ENCODE results near the gene CYB561A3.

CYB561A3 gene

DNA sequence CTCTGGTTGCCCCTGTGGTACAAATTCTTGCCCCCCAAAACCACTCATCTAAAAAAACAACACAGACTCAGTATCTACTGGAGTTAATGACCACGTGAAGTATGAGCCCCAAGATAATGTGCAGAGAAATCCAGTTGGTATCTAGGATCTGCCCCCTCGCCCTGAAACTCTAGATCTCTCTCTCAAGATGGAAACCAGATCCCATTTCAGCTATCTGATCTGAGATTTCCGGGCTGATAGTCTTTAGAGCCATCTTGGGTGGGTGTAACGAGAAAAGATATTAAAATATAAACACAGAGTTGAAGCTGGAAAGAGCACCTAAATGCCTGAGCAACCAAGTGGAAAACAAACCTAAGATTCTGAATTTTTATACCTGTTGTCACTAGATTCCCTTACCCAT is 52.5 kb downstream of the CYB561A3 start:
- no peak for TF ChIP-seq CTCF (IDR thresholded peaks at IDR 0.05; ENCODE audit: control extremely low read depth, extremely low read depth, low read depth, missing control alignments)
- POLR2A ChIA-PET: no interaction called here
- no peak for DNase-seq (ENCODE audit: extremely low spot score)
- CTCF ChIA-PET: interaction anchor here (1.0 to 5.3 kb wide), 5 partner anchors 10 to 117 kb away, joined by 3 to 23 read pairs (median 5); no protein-coding TSS in a partner anchor

DNA sequence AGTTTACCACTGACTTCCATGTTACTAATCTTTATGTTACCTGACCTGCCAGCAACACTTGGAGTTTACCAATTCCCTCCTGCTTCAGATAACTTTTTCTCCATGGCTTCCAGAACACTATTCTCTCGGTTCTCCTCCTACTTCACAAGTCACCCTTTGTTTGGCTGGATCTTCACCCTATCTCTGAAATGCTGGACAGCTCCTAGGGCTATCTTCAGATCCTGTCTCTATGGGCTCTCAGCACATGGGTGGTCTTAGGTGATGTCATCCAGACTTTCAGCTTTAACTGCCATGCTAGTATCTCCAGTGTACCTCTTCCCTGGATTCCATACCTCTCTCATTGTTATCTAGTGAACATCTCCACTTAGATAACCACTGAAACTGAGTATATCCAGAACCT is 54.3 kb downstream of the CYB561A3 start:
- DNase-seq (ENCODE audit: extremely low spot score): no peak
- TF ChIP-seq CTCF (IDR thresholded peaks at IDR 0.05; ENCODE audit: control extremely low read depth, extremely low read depth, low read depth, missing control alignments): no peak
- ChIA-PET POLR2A (no interaction called here), CTCF (interaction anchor here (1.0 to 2.5 kb wide), 4 partner anchors 9 to 78 kb away, joined by 3 to 10 read pairs (median 4); no protein-coding TSS in a partner anchor)

- CTCF ChIA-PET: interaction anchor here (2.5 kb wide), 1 partner anchor 16 kb away, joined by 10 read pairs; no protein-coding TSS in a partner anchor
- no peak for TF ChIP-seq CTCF (IDR thresholded peaks at IDR 0.05; ENCODE audit: control extremely low read depth, extremely low read depth, low read depth, missing control alignments)
- no peak for DNase-seq (ENCODE audit: extremely low spot score)
- POLR2A ChIA-PET: interaction anchor here (0.6 kb wide), 1 partner anchor 145 kb away, joined by 5 read pairs; no protein-coding TSS in a partner anchor
These were observed 55.5 kb downstream of the CYB561A3 start for GRCh38 chr11:61306221-61306620.

GRCh38 chr11:61305417-61305816 is 56.3 kb downstream of the CYB561A3 start:
- no peak for DNase-seq (ENCODE audit: extremely low spot score)
- ChIA-PET POLR2A (no interaction called here), CTCF (no interaction called here)
- no peak for TF ChIP-seq CTCF (IDR thresholded peaks at IDR 0.05; ENCODE audit: control extremely low read depth, extremely low read depth, low read depth, missing control alignments)

DNA sequence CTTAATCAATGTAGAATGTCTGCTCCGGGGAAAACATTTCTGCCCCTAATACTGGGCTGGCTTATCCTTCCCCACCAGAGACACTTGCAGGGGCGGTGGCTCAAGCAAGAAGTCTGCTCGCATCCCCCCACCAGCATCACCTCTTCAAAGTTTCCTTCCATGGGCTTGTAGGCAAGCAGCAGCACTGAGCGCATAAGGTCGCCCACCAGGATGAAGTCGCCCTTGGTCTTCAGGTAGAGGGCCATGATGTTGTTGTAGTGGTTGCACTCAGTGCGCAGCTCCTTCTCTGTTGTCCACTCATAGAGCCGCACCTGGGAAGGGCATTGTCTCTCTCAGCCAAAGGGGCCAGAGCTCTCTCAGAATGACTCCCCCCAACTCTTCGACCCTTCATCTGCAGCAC is 58.0 kb downstream of the CYB561A3 start:
- no peak for DNase-seq (ENCODE audit: extremely low spot score)
- TF ChIP-seq CTCF (IDR thresholded peaks at IDR 0.05; ENCODE audit: control extremely low read depth, extremely low read depth, low read depth, missing control alignments): no peak
- CTCF ChIA-PET: interaction anchor here (1.0 to 1.4 kb wide), 3 partner anchors 9 to 81 kb away, joined by 4 to 6 read pairs (median 4); no protein-coding TSS in a partner anchor
- POLR2A ChIA-PET: no interaction called here

GRCh38 chr11:61302550-61302949 is 59.1 kb downstream of the CYB561A3 start:
- POLR2A ChIA-PET: no interaction called here
- CTCF ChIA-PET: interaction anchor here (1.0 to 2.2 kb wide), 5 partner anchors 10 to 48 kb away, joined by 3 to 5 read pairs (median 4); no protein-coding TSS in a partner anchor
- DNase-seq (ENCODE audit: extremely low spot score): no peak
- no peak for TF ChIP-seq CTCF (IDR thresholded peaks at IDR 0.05; ENCODE audit: control extremely low read depth, extremely low read depth, low read depth, missing control alignments)

Measured in GM10248 (cell line).